ENCODE results near the gene FRMD5.
"Not testable (repeated sequence)": the region's sequence is repeated elsewhere in the genome, so short reads cannot be mapped to it uniquely, and the experiment has no call there.

FRMD5 gene

DNA sequence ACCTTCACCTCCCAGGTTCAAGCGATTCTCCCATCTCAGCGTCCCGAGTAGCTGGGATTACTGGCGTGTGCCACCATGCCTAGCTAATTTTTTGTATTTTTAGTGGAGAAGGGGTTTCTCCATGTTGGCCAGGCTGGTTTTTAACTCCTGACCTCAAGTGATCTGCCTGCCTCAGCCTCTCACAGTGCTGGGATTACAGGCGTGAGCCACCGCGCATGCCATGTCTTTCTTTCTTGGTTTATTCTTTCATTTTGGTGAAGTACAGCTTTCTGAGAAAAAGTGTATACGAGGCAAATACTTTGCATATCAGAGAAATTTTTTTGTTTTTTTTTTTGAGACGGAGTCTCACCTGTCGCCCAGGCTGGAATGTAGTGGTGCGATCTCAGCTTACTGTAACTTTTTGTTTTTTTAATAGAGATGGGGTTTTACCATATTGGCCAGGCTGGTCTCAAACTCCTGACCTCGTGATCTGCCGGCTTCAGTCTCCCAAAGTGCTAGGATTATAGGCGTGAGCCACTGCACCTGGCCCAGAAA is 363.5 kb downstream of the FRMD5 start:
- DNase-seq (ENCODE audit: low read depth): not testable (repeated sequence)

DNA sequence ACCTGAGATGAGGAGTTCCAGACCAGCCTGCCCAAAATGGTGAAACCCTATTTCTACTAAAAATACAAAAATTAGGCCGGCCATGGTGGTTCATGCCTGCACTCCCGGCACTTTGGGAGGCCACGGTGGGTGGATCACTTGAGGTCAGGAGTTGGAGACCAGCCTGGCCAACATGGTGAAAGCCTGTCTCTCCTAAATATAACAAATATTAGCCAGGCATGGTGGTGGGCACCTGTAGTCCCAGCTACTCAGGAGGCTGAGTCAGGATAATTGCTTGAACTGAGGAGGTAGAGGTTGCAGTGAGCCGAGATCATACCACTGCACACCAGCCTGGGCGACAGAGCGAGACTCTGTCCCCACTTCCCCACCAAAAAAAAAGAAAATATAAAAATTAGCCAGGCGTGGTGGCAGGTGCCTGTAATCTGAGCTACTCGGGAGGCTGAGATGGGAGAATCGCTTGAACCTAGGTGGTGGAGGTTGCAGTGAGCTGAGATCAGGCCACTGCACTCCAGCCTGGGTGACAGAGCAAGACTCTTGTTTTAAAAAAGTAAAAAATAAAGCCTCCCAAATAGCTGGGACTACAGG is 364.3 kb downstream of the FRMD5 start:
- not testable (repeated sequence) for DNase-seq (ENCODE audit: low read depth)

- DNase-seq (ENCODE audit: low read depth): not testable (repeated sequence)
Measured at GRCh38 chr15:43829951-43830540, 365.0 kb downstream of the FRMD5 start.

GRCh38 chr15:43828061-43828657 is 366.9 kb downstream of the FRMD5 start:
- DNase-seq (ENCODE audit: low read depth): no peak

- peak; percentile 57 for DNase-seq (ENCODE audit: low read depth)
Measured at GRCh38 chr15:43826508-43827341, 368.3 kb downstream of the FRMD5 start, which contains the start of gene WDR76. Gene WDR76 (plus strand): TSS chr15:43827002. CDS start chr15:43827033, 31 bp downstream.

GRCh38 chr15:43826029-43826507 is 369.0 kb downstream of the FRMD5 start:
- no peak for DNase-seq (ENCODE audit: low read depth)

DNA sequence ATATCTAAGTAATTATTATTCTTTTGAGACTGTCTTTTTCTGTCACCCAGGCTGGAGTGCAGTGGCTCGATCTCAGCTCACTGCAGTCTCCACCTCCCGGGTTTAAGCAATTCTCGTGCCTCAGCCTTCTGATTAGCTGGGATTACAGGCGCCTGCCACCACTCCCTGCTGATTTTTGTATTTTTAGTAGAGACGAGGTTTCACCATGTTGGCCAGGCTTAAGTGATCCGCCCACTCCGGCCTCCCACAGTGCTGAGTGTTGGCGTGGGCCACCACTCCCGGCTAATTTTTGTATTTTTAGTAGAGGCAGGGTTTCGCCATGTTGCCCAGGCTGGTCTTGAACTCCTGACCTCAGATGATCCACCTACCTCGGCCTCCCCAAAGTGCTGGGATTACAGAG is 369.8 kb downstream of the FRMD5 start:
- DNase-seq (ENCODE audit: low read depth): not testable (repeated sequence)

DNA sequence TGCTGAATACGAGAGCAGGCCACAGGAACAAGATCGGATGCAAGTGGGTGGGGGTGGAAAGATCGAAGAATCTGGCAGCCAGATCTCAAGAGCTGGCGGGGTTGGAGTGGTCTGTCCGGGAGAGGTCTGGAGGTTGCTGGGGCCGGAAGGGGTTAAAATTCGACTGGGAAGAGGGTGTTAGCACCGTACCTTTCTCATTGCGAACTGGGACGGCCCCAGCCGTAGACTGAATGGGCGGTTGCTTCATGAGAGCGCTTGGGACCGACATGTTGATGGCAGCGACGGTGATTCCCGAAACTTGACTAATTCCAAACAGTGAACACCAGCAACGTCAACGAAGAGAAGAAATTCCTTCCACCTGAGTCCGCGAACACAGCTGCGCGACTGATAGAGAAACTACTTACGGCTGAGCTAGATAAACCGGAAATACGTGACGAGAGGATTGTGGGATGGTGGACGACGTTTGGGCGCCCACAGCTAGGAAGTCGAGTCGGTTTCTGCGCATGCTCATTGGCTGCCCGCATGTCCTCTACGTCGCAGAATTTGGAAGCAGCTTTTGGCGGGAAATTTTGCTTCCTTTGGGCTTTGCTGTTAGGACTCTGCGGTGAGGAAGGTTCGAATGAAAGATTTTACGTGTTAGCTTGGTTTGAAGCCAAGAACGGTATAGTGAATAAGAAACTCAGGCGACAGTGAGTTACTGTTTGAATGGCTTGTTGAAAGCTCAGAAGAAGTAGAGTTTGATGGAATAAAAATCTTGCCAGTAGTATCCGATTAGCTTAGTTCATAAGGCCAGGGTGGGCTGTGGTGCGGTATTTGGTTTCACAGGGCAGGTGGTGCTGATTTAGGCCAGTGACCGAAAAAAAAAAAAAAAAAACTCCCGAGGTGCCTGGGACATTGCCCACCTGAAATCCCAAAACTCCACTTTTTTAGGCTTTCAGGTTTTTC is 370.5 kb downstream of the FRMD5 start, which contains the start of gene MFAP1:
MFAP1 (minus strand) TSS at position 389 of the 945 bp plus-strand sequence; CDS start at position 268, 121 bp downstream.
- peak; percentile 95 for DNase-seq (ENCODE audit: low read depth)

DNA sequence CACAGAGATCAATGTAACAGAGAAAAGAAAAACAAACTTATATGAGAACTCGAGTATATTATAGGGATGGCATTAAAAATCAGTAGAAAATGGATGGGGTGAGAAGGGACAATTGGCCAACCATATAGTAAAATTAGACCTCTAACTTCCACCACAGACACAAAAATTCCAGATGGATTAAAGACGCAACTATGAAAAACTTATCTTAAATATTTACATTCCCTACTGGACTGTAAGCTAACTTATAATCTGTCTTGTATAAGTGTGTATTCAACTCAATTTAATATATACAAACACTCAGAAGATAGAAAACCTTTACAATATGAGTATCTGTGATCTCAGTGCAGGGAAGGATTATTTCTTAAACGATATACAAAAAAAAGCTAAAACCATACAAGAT is 373.6 kb downstream of the FRMD5 start:
- DNase-seq (ENCODE audit: low read depth): no peak
